Epidermal melanocyte (primary cell): ENCODE measurements around the gene TMEM179B.
A peak's percentile ranks its signal among the peaks of the same experiment; 100 is the strongest.
"Not testable (repeated sequence)": the region's sequence is repeated elsewhere in the genome, so short reads cannot be mapped to it uniquely, and the experiment has no call there.

Experiments used
- DNase-seq: peaks from one replicate; pipeline ENCODE4 v3.0.0; 2011; ENCODE audit warnings: low spot score; ENCODE audit not compliant: insufficient read length

The TMEM179B gene

GRCh38 chr11:62787005-62787759 is at the start of gene TMEM179B:
Gene TMEM179B, plus strand, starts transcription at chr11:62787402. Its CDS starts 30 bp downstream, at chr11:62787432.
- DNase-seq = peak; percentile 98

- peak; percentile 68 for DNase-seq
Observed at GRCh38 chr11:62747475-62748160, 39.6 kb upstream of the TMEM179B start.

- not testable (repeated sequence) for DNase-seq
Observed at GRCh38 chr11:62749931-62750330, 37.3 kb upstream of the TMEM179B start.

GRCh38 chr11:62752177-62752785 is 34.9 kb upstream of the TMEM179B start:
- no peak for DNase-seq

- no peak for DNase-seq
Observed at GRCh38 chr11:62752994-62753735, 34.0 kb upstream of the TMEM179B start.

- peak; percentile 96 for DNase-seq
Observed at GRCh38 chr11:62753736-62754603, 33.2 kb upstream of the TMEM179B start, which contains the start of gene ZBTB3. Gene ZBTB3, minus strand, starts transcription at chr11:62754160. Its CDS starts 496 bp downstream, at chr11:62753664.

GRCh38 chr11:62755086-62755615 is 32.1 kb upstream of the TMEM179B start:
- no peak for DNase-seq

GRCh38 chr11:62757846-62758788 is 29.1 kb upstream of the TMEM179B start:
- no peak for DNase-seq

GRCh38 chr11:62760867-62761227 is 26.4 kb upstream of the TMEM179B start:
- DNase-seq = not testable (repeated sequence)

GRCh38 chr11:62770778-62771143 is 16.4 kb upstream of the TMEM179B start:
- DNase-seq = no peak

- DNase-seq = peak; percentile 97
Observed at GRCh38 chr11:62771144-62772021, 15.8 kb upstream of the TMEM179B start, which contains the start of gene TAF6L. Gene TAF6L, plus strand, starts transcription at chr11:62771396. Its CDS starts 4,388 bp downstream, at chr11:62775784.

GRCh38 chr11:62774407-62774806 is 12.8 kb upstream of the TMEM179B start:
- no peak for DNase-seq

- DNase-seq = no peak
Observed at GRCh38 chr11:62775646-62776045, 11.6 kb upstream of the TMEM179B start.

- no peak for DNase-seq
Observed at GRCh38 chr11:62777389-62777788, 9.8 kb upstream of the TMEM179B start.

- no peak for DNase-seq
Observed at GRCh38 chr11:62778441-62778840, 8.8 kb upstream of the TMEM179B start.

GRCh38 chr11:62782753-62783152 is 4.4 kb upstream of the TMEM179B start:
- DNase-seq = no peak

- peak; percentile 95 for DNase-seq
Observed at GRCh38 chr11:62786318-62787004, 741 bp upstream of the TMEM179B start.

- DNase-seq = no peak
Observed at GRCh38 chr11:62788991-62789390, 1.8 kb downstream of the TMEM179B start.
